Spleen (tissue), 7 donors: ENCODE results near the gene CENPT.

ENCODE experiments used
- CTCF ChIP-seq, 11 experiments: fragments of 200-600 bp in 7 of 11; fragments of 450-650 bp in 4 of 11; sonication (generic) in 4 of 11; IDR thresholded peaks in 8 of 11; conservative IDR thresholded peaks in 3 of 11; 1 replicate in 7 of 11; 2 replicates in 4 of 11; pipeline versions ENCODE4 v1.4.0 to v1.8.0; 2016 to 2021; ENCODE audit warnings: antibody characterized with exemption in 11 of 11, inconsistent platforms in 4 of 11, mild to moderate bottlenecking in 1 of 11
- POLR2A ChIP-seq, 3 donors: fragments of 450-650 bp; IDR thresholded peaks; one replicate each; pipeline ENCODE4 v1.5.1; 2017; ENCODE audit warnings: antibody characterized with exemption in 3 of 3, mild to moderate bottlenecking in 1 of 3
- donor health status: DM: no; HTN: no; CAD: no; lungs with moderate emphysema.
- donor health status: DM: no; HTN: no; CAD: no.
- donor health status: DM: no; HTN: no; CAD: no.

DNA sequence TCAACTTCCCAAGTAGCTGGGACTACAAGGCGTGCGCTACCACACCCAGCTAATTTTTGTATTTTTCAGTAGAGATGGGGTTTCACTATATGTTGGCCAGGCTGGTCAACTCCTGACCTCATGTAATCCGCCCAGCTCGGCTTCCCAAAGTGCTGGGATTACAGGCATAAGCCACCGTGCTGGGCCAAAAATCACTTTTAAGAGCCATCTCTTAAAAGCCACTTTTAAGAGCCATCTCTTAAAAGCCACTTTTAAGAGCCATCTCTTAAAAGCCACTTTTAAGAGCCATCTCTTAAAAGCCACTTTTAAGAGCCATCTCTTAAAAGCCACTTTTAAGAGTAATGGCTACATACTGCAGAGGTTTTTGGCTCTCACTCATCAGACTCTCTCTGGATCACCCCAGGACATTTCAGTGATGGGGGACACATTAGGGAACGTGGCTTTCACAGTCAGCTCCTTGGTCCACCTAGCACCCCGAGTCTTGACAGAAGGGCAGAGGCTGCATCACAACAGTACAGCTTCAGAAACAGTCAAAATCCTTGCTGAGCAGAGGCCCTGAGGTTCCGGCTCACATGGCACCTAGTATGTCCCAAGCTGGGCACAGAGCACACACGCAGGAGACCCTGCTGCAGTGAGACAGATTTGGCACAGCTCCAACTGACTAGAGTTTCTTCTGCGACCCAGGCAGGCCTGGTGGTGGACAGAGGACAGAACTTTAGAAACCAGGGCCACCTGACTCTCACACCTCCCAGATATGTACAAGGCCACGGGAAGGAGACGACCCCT is 64.7 kb downstream of the CENPT start:
- TF ChIP-seq POLR2A (IDR thresholded peaks at IDR 0.05) (no peak), CTCF (IDR thresholded peaks at IDR 0.05 in 8 of 11, conservative IDR thresholded peaks at IDR 0.05 in 3 of 11) (no peak)
